A673 (cell line): Measurements from ENCODE around the gene RASAL2. TPM values are rescaled to one million over a fixed set of nuclear protein-coding genes. Genes with fewer than 3 reads are reported as not detected.

Source experiments
- BruUV-seq: library from RNA; stranded (reverse); fragments of 400-500 nt; replicated peaks from 2 replicates; lab custom pipeline; 2021; lab: Mats Ljungman, UMichigan
- CTCF ChIA-PET: fragments of 300-600 bp; sonication (Branson Sonifier 250); formaldehyde crosslinking; loops from one replicate; lab custom pipeline; 2022; ENCODE audit warnings: antibody characterized with exemption; lab: Charles Lee
- POLR2A ChIA-PET: fragments of 300-600 bp; sonication (Branson Sonifier 250); formaldehyde crosslinking; loops from one replicate; lab custom pipeline; 2022; ENCODE audit warnings: antibody characterized with exemption; ENCODE audit not compliant: low non-redundant PET; lab: Charles Lee
- DNase-seq: peaks from one replicate; pipeline ENCODE4 v3.0.0-alpha.2; 2015; ENCODE audit warnings: low spot score
- H3K27ac ChIP-seq: fragments of 200-600 bp; sonication (generic); 2 replicates; pipeline ENCODE4 v1.5.1; 2016; ENCODE audit warnings: mixed run types, low read depth, mild to moderate bottlenecking, mixed read lengths, antibody characterized with exemption, low read length; ENCODE audit not compliant: poor library complexity, severe bottlenecking
- H3K27me3 ChIP-seq: fragments of 200-600 bp; sonication (generic); replicated peaks from 2 replicates; pipeline ENCODE4 v1.6.1; 2017; ENCODE audit warnings: mixed run types, low read depth, mild to moderate bottlenecking, mixed read lengths, antibody characterized with exemption, low read length; ENCODE audit not compliant: insufficient read depth, poor library complexity
- H3K36me3 ChIP-seq: fragments of 200-600 bp; sonication (generic); 2 replicates; pipeline ENCODE4 v1.6.1; 2016; ENCODE audit warnings: mixed run types, mild to moderate bottlenecking, mixed read lengths, antibody characterized with exemption, low read length; ENCODE audit not compliant: insufficient read depth, poor library complexity, severe bottlenecking
- H3K4me1 ChIP-seq: fragments of 200-600 bp; sonication (generic); 2 replicates; pipeline ENCODE4 v1.6.1; 2017; ENCODE audit warnings: mixed run types, mild to moderate bottlenecking, mixed read lengths, antibody characterized with exemption, low read length; ENCODE audit not compliant: insufficient read depth, poor library complexity, severe bottlenecking
- H3K4me3 ChIP-seq: fragments of 200-600 bp; sonication (generic); 2 replicates; pipeline ENCODE4 v1.5.1; 2016; ENCODE audit warnings: low read depth, mixed run types, mild to moderate bottlenecking, mixed read lengths, low read length; ENCODE audit not compliant: poor library complexity, severe bottlenecking
- H3K9me3 ChIP-seq: fragments of 200-600 bp; sonication (generic); 2 replicates; pipeline ENCODE4 v1.6.1; 2016; ENCODE audit warnings: mixed run types, low read depth, mild to moderate bottlenecking, mixed read lengths, antibody characterized with exemption, low read length; ENCODE audit not compliant: poor library complexity, severe bottlenecking
- CTCF ChIP-seq: fragments of 300-800, 200-600 bp; sonication (generic); conservative IDR thresholded peaks from 2 replicates; pipeline ENCODE4 v1.5.1; 2017; ENCODE audit warnings: low read depth, mild to moderate bottlenecking, antibody characterized with exemption, low read length, moderate library complexity, mixed read lengths
- EZH2 ChIP-seq: fragments of 200-600 bp; sonication (generic); IDR thresholded peaks from 2 replicates; pipeline ENCODE4 v1.6.1; 2017; ENCODE audit warnings: borderline replicate concordance, low read depth, mild to moderate bottlenecking, mixed read lengths, antibody characterized with exemption, low read length; ENCODE audit not compliant: poor library complexity, severe bottlenecking
- intact Hi-C: fragments of 100-400 bp; cut with micrococcal nuclease; formaldehyde crosslinking; loops from one replicate; pipeline ENCODE4 v1.10.0; 2022; ENCODE audit not compliant: unreplicated experiment
- total RNA-seq: library from RNA; stranded (reverse); gene quantifications from 2 replicates; pipeline ENCODE4 v1.2.3, GENCODE V29; 2021

The RASAL2 gene
- total RNA-seq, 1 experiment from 2014 or later: 8.3 TPM

- ChIA-PET POLR2A (interaction anchor here (0.6 kb wide), 1 partner anchor 56 kb away, joined by 4 read pairs; no protein-coding TSS in a partner anchor), CTCF (no interaction called here)
- no peak overlapping the region for H3K4me3 ChIP-seq
- H3K9me3 ChIP-seq: no peaks in the 10 kb centered on the region
- BruUV-seq: no TSS peak
- H3K27me3 ChIP-seq: no peaks in the 10 kb centered on the region
- H3K27ac ChIP-seq: no peak overlapping the region
- no peaks in the 10 kb centered on the region for H3K4me1 ChIP-seq
- TF ChIP-seq EZH2: no peak
- TF ChIP-seq CTCF: no peak
- intact Hi-C loops: no loop called here
- no peaks in the 10 kb centered on the region for H3K36me3 ChIP-seq
- no peak for DNase-seq
These were observed 67.0 kb downstream of the RASAL2 start for GRCh38 chr1:178160736-178161475.

GRCh38 chr1:178161516-178161915 lies 67.6 kb downstream of the RASAL2 start:
- TF ChIP-seq EZH2: no peak
- no peak for TF ChIP-seq CTCF
- CTCF ChIA-PET: no interaction called here
- POLR2A ChIA-PET: no interaction called here
- intact Hi-C loops: no loop called here
- Histone ChIP-seq H3K27ac (no peak overlapping the region), H3K27me3 (no peaks in the 10 kb centered on the region), H3K36me3 (no peaks in the 10 kb centered on the region), H3K4me3 (no peak overlapping the region), H3K9me3 (no peaks in the 10 kb centered on the region), H3K4me1 (peaks cover 2% of the 10 kb centered on the region)
- no TSS peak for BruUV-seq
- no peak for DNase-seq

GRCh38 chr1:178165196-178165595 lies 71.3 kb downstream of the RASAL2 start:
- DNase-seq: no peak
- no peaks in the 10 kb centered on the region for H3K9me3 ChIP-seq
- no peak for TF ChIP-seq EZH2
- TF ChIP-seq CTCF: no peak
- BruUV-seq: no TSS peak
- CTCF ChIA-PET: no interaction called here
- no peaks in the 10 kb centered on the region for H3K36me3 ChIP-seq
- intact Hi-C loops: no loop called here
- H3K4me3 ChIP-seq: no peak overlapping the region
- H3K4me1 ChIP-seq: peaks cover 3% of the 10 kb centered on the region
- no peaks in the 10 kb centered on the region for H3K27me3 ChIP-seq
- no peak overlapping the region for H3K27ac ChIP-seq
- POLR2A ChIA-PET: interaction anchor here (0.7 kb wide), 1 partner anchor 1535 kb away, joined by 3 read pairs; no protein-coding TSS in a partner anchor
